Gastroesophageal sphincter (tissue), 3 donors: ENCODE data around the gene NEDD9.

Source experiments
- CTCF ChIP-seq, 4 experiments: fragments of 200-600 bp in 2 of 4; fragments of 450-650 bp in 2 of 4; sonication (generic) in 1 of 4; IDR thresholded peaks; one replicate each; pipeline ENCODE4 v1.5.1; 2017 to 2019; ENCODE audit warnings: antibody characterized with exemption in 4 of 4, mild to moderate bottlenecking in 2 of 4, moderate library complexity in 2 of 4
- POLR2A ChIP-seq, 2 donors: fragments of 450-650 bp; IDR thresholded peaks; one replicate each; pipeline ENCODE4 v1.6.1; 2017; ENCODE audit warnings: antibody characterized with exemption in 2 of 2, mild to moderate bottlenecking in 2 of 2, moderate library complexity in 1 of 2
- POLR2AphosphoS5 ChIP-seq: sonication (generic); formaldehyde crosslinking; IDR thresholded peaks from one replicate; pipeline ENCODE4 v1.6.1; 2017; ENCODE audit warnings: antibody characterized with exemption

GRCh38 chr6:11174242-11174611 is 58.2 kb downstream of the NEDD9 start:
- TF ChIP-seq CTCF (IDR thresholded peaks at IDR 0.05) (no peak), POLR2A (IDR thresholded peaks at IDR 0.05) (no peak), POLR2AphosphoS5 (no peak)
